Type B pancreatic cell (in vitro differentiated cells): Measurements from ENCODE around the gene RAB9B. TPM values are rescaled to one million over a fixed set of nuclear protein-coding genes. Genes with fewer than 3 reads are reported as not detected.

Experiments
- DNase-seq: peaks from one replicate; pipeline ENCODE4 v3.0.0; 2021; ENCODE audit warnings: mixed read lengths; ENCODE audit not compliant: unreplicated experiment; ENCODE audit errors: extremely low spot score
- H3K27ac Mint-ChIP-seq: 2 replicates; pipeline ENCODE4 v1.8.0; 2021; ENCODE audit warnings: mild to moderate bottlenecking, mixed read lengths
- H3K27me3 Mint-ChIP-seq: 2 replicates; pipeline ENCODE4 v1.8.0; 2021; ENCODE audit warnings: mixed read lengths
- H3K36me3 Mint-ChIP-seq: 2 replicates; pipeline ENCODE4 v1.8.0; 2021; ENCODE audit warnings: mixed read lengths
- H3K4me1 Mint-ChIP-seq: one replicate; pipeline ENCODE4 v1.8.0; 2021; ENCODE audit warnings: mixed read lengths; ENCODE audit not compliant: unreplicated experiment
- H3K4me3 Mint-ChIP-seq: 2 replicates; pipeline ENCODE4 v1.8.0; 2021; ENCODE audit warnings: mild to moderate bottlenecking, mixed read lengths
- H3K9me3 Mint-ChIP-seq: 2 replicates; pipeline ENCODE4 v1.8.0; 2021; ENCODE audit warnings: mixed read lengths
- total RNA-seq: library from RNA; stranded (reverse); gene quantifications from 2 replicates; pipeline ENCODE4 v1.2.1, GENCODE V29; 2021; ENCODE audit warnings: low replicate concordance
- TF ChIP-seq, protein P1 (sequence below): fragments of 200-600 bp; sonication (generic); conservative IDR thresholded peaks from 2 replicates; pipeline ENCODE4 v1.5.0; 2021; ENCODE audit warnings: antibody characterized with exemption, mild to moderate bottlenecking

RAB9B gene
- total RNA-seq, 1 donor from 2014 or later = 2.8 TPM

DNA sequence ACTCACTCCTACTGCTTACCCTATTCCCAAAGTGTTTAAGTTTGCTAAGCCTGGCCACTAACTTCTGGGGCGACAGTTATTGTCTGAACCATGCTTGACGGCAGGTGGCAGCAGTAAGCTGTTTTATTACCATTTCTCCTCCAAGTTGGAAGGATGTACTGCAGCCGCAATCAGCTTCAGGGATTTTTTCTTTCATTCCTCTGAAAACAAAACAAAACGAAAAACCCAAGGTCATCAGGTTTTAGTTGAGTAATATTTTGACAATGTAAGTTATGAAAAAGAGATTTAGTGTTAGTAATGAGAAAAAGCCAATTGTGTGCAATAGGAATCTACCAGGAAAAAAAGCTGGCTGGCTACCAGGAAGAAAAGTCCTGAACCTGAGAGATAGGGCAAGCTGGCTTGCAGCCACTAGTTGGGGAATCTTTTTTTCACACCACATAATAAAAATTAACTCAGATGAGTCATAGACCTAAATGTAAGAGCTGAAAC, 13.2 kb upstream of the RAB9B start:
- Mint-ChIP-seq H3K27ac (no peak overlapping the region), H3K9me3 (no peaks in the 10 kb centered on the region), H3K27me3 (peaks cover 3% of the 10 kb centered on the region), H3K36me3 (no peaks in the 10 kb centered on the region), H3K4me1 (no peaks in the 10 kb centered on the region), H3K4me3 (no peak overlapping the region)
- TF ChIP-seq, protein P1, sequence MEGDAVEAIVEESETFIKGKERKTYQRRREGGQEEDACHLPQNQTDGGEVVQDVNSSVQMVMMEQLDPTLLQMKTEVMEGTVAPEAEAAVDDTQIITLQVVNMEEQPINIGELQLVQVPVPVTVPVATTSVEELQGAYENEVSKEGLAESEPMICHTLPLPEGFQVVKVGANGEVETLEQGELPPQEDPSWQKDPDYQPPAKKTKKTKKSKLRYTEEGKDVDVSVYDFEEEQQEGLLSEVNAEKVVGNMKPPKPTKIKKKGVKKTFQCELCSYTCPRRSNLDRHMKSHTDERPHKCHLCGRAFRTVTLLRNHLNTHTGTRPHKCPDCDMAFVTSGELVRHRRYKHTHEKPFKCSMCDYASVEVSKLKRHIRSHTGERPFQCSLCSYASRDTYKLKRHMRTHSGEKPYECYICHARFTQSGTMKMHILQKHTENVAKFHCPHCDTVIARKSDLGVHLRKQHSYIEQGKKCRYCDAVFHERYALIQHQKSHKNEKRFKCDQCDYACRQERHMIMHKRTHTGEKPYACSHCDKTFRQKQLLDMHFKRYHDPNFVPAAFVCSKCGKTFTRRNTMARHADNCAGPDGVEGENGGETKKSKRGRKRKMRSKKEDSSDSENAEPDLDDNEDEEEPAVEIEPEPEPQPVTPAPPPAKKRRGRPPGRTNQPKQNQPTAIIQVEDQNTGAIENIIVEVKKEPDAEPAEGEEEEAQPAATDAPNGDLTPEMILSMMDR = peak; percentile 77
- DNase-seq = no peak

DNA sequence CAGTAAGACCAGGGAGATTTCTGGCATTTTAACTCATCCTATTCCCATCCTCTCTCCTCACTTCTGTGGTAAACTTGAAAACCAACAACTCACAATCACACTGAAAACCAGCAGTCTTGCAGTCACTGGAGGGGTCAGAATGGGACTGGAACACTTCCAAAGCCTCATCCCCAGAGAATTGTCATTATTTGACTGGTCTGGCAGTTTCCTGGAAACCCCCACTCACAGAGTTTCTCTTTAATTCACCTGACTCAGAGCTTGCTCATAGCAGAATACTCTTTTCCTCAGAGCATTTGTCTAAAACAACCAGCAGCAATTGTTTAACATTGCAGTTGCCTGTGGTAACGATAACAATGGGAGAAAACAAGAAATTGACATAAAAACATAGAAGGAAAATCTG, 7.3 kb upstream of the RAB9B start:
- H3K27ac Mint-ChIP-seq = no peak overlapping the region
- TF ChIP-seq, protein P1 = no peak
- H3K4me1 Mint-ChIP-seq = no peaks in the 10 kb centered on the region
- H3K9me3 Mint-ChIP-seq = no peaks in the 10 kb centered on the region
- DNase-seq = no peak
- peaks cover 8% of the 10 kb centered on the region for H3K27me3 Mint-ChIP-seq
- no peaks in the 10 kb centered on the region for H3K36me3 Mint-ChIP-seq
- H3K4me3 Mint-ChIP-seq = no peak overlapping the region

- no peak overlapping the region for H3K27ac Mint-ChIP-seq
- H3K27me3 Mint-ChIP-seq = peaks cover 9% of the 10 kb centered on the region
- TF ChIP-seq, protein P1 = no peak
- peak overlapping the region; percentile 82 for H3K4me3 Mint-ChIP-seq
- no peaks in the 10 kb centered on the region for H3K9me3 Mint-ChIP-seq
- H3K36me3 Mint-ChIP-seq = no peaks in the 10 kb centered on the region
- H3K4me1 Mint-ChIP-seq = no peaks in the 10 kb centered on the region
- no peak for DNase-seq
Measured at GRCh38 chrX:103831342-103831802, 685 bp downstream of the RAB9B start.

- H3K27ac Mint-ChIP-seq = no peak overlapping the region
- no peaks in the 10 kb centered on the region for H3K4me1 Mint-ChIP-seq
- DNase-seq = no peak
- no peaks in the 10 kb centered on the region for H3K9me3 Mint-ChIP-seq
- peaks cover 9% of the 10 kb centered on the region for H3K27me3 Mint-ChIP-seq
- TF ChIP-seq, protein P1 = no peak
- H3K4me3 Mint-ChIP-seq = peak overlapping the region; percentile 82
- no peaks in the 10 kb centered on the region for H3K36me3 Mint-ChIP-seq
Measured at GRCh38 chrX:103830848-103831247, 1.2 kb downstream of the RAB9B start.

DNA sequence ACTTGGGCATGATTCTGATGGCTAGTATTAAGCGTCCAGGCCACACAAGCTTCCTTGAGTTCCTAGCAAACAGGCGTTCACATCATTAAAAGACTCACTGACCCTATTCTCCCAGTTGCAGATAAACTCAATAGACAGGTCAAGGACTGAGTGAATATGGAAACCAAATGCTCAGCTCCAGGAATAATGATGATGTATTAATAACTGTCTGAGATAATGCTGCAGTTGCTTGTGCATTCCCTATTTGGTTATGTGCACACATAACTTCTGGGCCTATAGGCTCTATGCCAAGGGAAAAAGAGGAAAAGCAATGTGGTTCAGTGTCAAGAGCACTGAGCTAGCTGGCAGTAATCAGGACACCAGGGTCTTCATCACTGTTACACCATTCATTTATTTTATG, 3.5 kb downstream of the RAB9B start:
- no peaks in the 10 kb centered on the region for H3K36me3 Mint-ChIP-seq
- H3K4me1 Mint-ChIP-seq = no peaks in the 10 kb centered on the region
- no peaks in the 10 kb centered on the region for H3K9me3 Mint-ChIP-seq
- H3K27me3 Mint-ChIP-seq = peaks cover 4% of the 10 kb centered on the region
- H3K4me3 Mint-ChIP-seq = no peak overlapping the region
- no peak overlapping the region for H3K27ac Mint-ChIP-seq
- DNase-seq = no peak
- TF ChIP-seq, protein P1 = no peak

DNA sequence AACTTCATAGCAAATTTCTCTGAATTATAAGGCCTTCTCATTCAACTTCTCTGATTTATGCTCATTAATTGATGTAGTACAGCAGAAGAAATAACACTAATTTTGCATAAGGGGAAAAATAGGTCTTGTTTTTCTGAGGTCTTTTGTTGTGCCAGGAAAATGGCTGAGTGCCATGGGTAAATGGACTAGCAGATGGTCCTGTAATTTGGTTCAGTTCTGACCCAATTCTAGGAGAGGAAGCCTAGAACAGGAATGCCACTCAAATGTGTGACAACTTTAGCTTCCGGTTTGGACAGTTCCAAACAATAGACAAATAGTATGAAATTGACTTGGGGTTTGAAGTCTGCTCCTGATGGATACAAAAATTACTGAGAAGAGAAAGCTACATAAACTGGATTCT, 6.2 kb downstream of the RAB9B start:
- H3K36me3 Mint-ChIP-seq = no peaks in the 10 kb centered on the region
- no peaks in the 10 kb centered on the region for H3K9me3 Mint-ChIP-seq
- no peak overlapping the region for H3K27ac Mint-ChIP-seq
- DNase-seq = no peak
- no peaks in the 10 kb centered on the region for H3K4me1 Mint-ChIP-seq
- H3K27me3 Mint-ChIP-seq = no peaks in the 10 kb centered on the region
- TF ChIP-seq, protein P1 = no peak
- no peak overlapping the region for H3K4me3 Mint-ChIP-seq
